HepG2 (cell line): ENCODE results near the gene TMEFF1. TPM values are rescaled to one million over a fixed set of nuclear protein-coding genes. Genes with fewer than 3 reads are reported as not detected.
A peak's percentile ranks its signal among the peaks of the same experiment; 100 is the strongest.

Experiments
- ATAC-seq: fragments of 200-7000 bp; cut with Tn5 transposase; 3 replicates; pipeline ENCODE4 v1.9.1; 2020; ENCODE audit warnings: mild to moderate bottlenecking, moderate library complexity
- BruUV-seq: library from RNA; stranded (reverse); fragments of 400-500 nt; replicated peaks from 2 replicates; lab custom pipeline; 2021; lab: Mats Ljungman, UMichigan
- CTCF ChIA-PET: fragments of 300-600 bp; formaldehyde crosslinking; extraction: SDS; loops from one replicate; lab custom pipeline; 2021; ENCODE audit warnings: low total read pairs, inconsistent platforms, low intra/inter-chr PET ratio; lab: Yijun Ruan, JAX
- POLR2A ChIA-PET: fragments of 350-600 bp; sonication (Branson Sonifier 250); formaldehyde crosslinking; loops from one replicate; lab custom pipeline; 2020; ENCODE audit warnings: antibody characterized with exemption, inconsistent platforms; lab: Yijun Ruan, JAX
- DNase-seq: peaks from one replicate; pipeline ENCODE4 v3.0.0-alpha.2; 2015; ENCODE audit warnings: low spot score
- FAIRE-seq: peaks from 3 replicates; lab custom pipeline; 2011; peaks lifted over from hg19 to GRCh38; lab: Jason Lieb, UNC
- H2AFZ ChIP-seq: one replicate; pipeline ENCODE4 v1.6.1; 2011; ENCODE audit warnings: low read length, inconsistent platforms
- H3K27ac ChIP-seq: fragments of 300-600 bp; 3 replicates; pipeline ENCODE4 v1.8.0; 2011; ENCODE audit warnings: mixed run types, mild to moderate bottlenecking, mixed read lengths, low read length, inconsistent platforms; ENCODE audit not compliant: insufficient read depth; ENCODE audit errors: extremely low read length
- H3K27me3 ChIP-seq, 2 experiments: fragments of 200-600 bp in 1 of 2; 2 replicates in 1 of 2; 3 replicates in 1 of 2; pipeline versions ENCODE4 v1.6.0 to v1.8.0; 2011; ENCODE audit warnings: low read length in 2 of 2, mild to moderate bottlenecking in 2 of 2, moderate library complexity in 2 of 2, inconsistent platforms in 1 of 2; ENCODE audit not compliant: insufficient read depth in 2 of 2, control insufficient read depth in 1 of 2
- H3K36me3 ChIP-seq, 2 experiments: fragments of 200-600 bp in 1 of 2; replicated peaks in 1 of 2; 2 replicates in 1 of 2; 3 replicates in 1 of 2; pipeline versions ENCODE4 v1.5.1 to v1.8.0; 2011; ENCODE audit warnings: low read length in 2 of 2, inconsistent platforms in 1 of 2; ENCODE audit not compliant: insufficient read depth in 2 of 2, control insufficient read depth in 1 of 2
- H3K4me1 ChIP-seq: 2 replicates; pipeline ENCODE4 v1.5.1; 2012; ENCODE audit warnings: low read length, inconsistent platforms; ENCODE audit not compliant: insufficient read depth
- H3K4me2 ChIP-seq: 2 replicates; pipeline ENCODE4 v1.6.0; 2011; ENCODE audit warnings: low read depth, low read length, inconsistent platforms
- H3K4me3 ChIP-seq, 3 experiments: fragments of 200-600 bp in 1 of 3; sonication (generic), shearing (Covaris generic) in 1 of 3; replicated peaks in 1 of 3; 2 replicates each; pipeline ENCODE4 v1.5.1; 2011 to 2016; ENCODE audit warnings: low read length in 3 of 3, inconsistent platforms in 2 of 3, low read depth in 2 of 3, mild to moderate bottlenecking in 2 of 3, control low read depth in 1 of 3, mixed read lengths in 1 of 3; ENCODE audit not compliant: insufficient read depth in 1 of 3
- H3K79me2 ChIP-seq: one replicate; pipeline ENCODE4 v1.6.1; 2011; ENCODE audit warnings: low read length, inconsistent platforms; ENCODE audit not compliant: insufficient read depth
- H3K9ac ChIP-seq: 2 replicates; pipeline ENCODE4 v1.6.0; 2011; ENCODE audit warnings: mild to moderate bottlenecking, low read depth, low read length, inconsistent platforms; ENCODE audit not compliant: insufficient read depth
- H3K9me3 ChIP-seq: 2 replicates; pipeline ENCODE4 v1.5.1; 2012; ENCODE audit warnings: mild to moderate bottlenecking, low read length
- H4K20me1 ChIP-seq: 2 replicates; pipeline ENCODE4 v1.6.0; 2011; ENCODE audit warnings: inconsistent platforms, mild to moderate bottlenecking, low read length, moderate library complexity; ENCODE audit not compliant: insufficient read depth
- BCL6 ChIP-seq: IDR thresholded peaks from 2 replicates; pipeline ENCODE4 v1.6.1; 2016; ENCODE audit warnings: missing genetic modification reagents, missing compliant biosample characterization
- CREB3 ChIP-seq: sonication (generic); formaldehyde crosslinking; IDR thresholded peaks from 2 replicates; pipeline ENCODE4 v1.5.0; 2020; ENCODE audit warnings: missing genetic modification reagents
- HNF1B ChIP-seq: sonication (generic); formaldehyde crosslinking; IDR thresholded peaks from 2 replicates; pipeline ENCODE4 v1.5.1; 2020; ENCODE audit warnings: mild to moderate bottlenecking, moderate library complexity, missing genetic modification reagents
- SKI ChIP-seq: fragments of 450-650 bp; IDR thresholded peaks from one replicate; pipeline ENCODE4 v1.6.1; 2018; ENCODE audit warnings: mild to moderate bottlenecking; ENCODE audit not compliant: partially characterized antibody
- ZNF556 ChIP-seq: sonication (generic); formaldehyde crosslinking; IDR thresholded peaks from 2 replicates; pipeline ENCODE4 v1.4.0; 2020; ENCODE audit warnings: mild to moderate bottlenecking, missing genetic modification reagents, borderline replicate concordance
- WGBS: methylation state at CpG from one replicate; pipeline ENCODE4 v1.1.6; 2017; ENCODE audit warnings: low lambda C conversion rate; 5-methylcytosine and 5-hydroxymethylcytosine counted together
- in situ Hi-C: cut with HindIII; loops from 2 replicates; pipeline ENCODE4 v1.10.0; 2017; ENCODE audit warnings: low pct_unique_long_range_greater_than_20kb; ENCODE audit not compliant: extremely low pct_ligation_motif_present
- intact Hi-C: fragments of 100-400 bp; cut with micrococcal nuclease; formaldehyde crosslinking; loops from one replicate; pipeline ENCODE4 v1.10.0; 2022; ENCODE audit not compliant: unreplicated experiment
- polyA plus RNA-seq, 8 experiments: library from polyadenylated mRNA; depleted of rRNA in 3 of 8; stranded (reverse) in 7 of 8; unstranded in 1 of 8; fragments of >200 nt; fragmentation: Illumina TruSeq in 4 of 8; extraction: Trizol in 4 of 8; gene quantifications; 2 replicates each; pipeline versions ENCODE4 v1.2.1 to v1.2.3, GENCODE V29; 2011 to 2016; ENCODE audit warnings: low read depth in 4 of 8, missing spikeins in 1 of 8, mixed read lengths in 1 of 8; ENCODE audit not compliant: insufficient read depth in 1 of 8
- total RNA-seq, 5 experiments: library from RNA; depleted of rRNA; stranded (reverse); fragments of >200 nt; fragmentation: Illumina TruSeq; extraction: Trizol; gene quantifications; 2 replicates each; pipeline ENCODE4 v1.2.3, GENCODE V29; 2016; ENCODE audit warnings: low read depth in 1 of 5
- TF ChIP-seq, protein P1 (sequence below): sonication (generic); formaldehyde crosslinking; IDR thresholded peaks from 2 replicates; pipeline ENCODE4 v1.9.0; 2021; ENCODE audit warnings: mild to moderate bottlenecking, missing genetic modification reagents
- TF ChIP-seq, protein P2 (sequence below): sonication (generic); formaldehyde crosslinking; IDR thresholded peaks from 2 replicates; pipeline ENCODE4 v1.4.0; 2020; ENCODE audit warnings: missing genetic modification reagents, borderline replicate concordance
- TF ChIP-seq, protein P3 (sequence below): sonication (generic); formaldehyde crosslinking; IDR thresholded peaks from 2 replicates; pipeline ENCODE4 v1.4.0; 2020; ENCODE audit warnings: low read depth, mild to moderate bottlenecking, missing genetic modification reagents

Gene TMEFF1
- total and polyA plus RNA-seq, 2 of the 13 experiments (the other 11 are each of a cell fraction or from before 2014, with no cell fraction given) = 0.87 to 1.9 TPM

GRCh38 chr9:100465274-100465673 lies 7.7 kb upstream of the TMEFF1 start:
- 5% methylated on average over 2 of the region's 2 CpGs for WGBS
- BruUV-seq = no TSS peak
- peak; percentile 36 for FAIRE-seq
- Histone ChIP-seq H3K79me2 (no peaks in the 10 kb centered on the region), H3K4me2 (peak overlapping the region; percentile 32), H2AFZ (no peak overlapping the region), H3K9ac (0 out of 2 replicates have a peak overlapping the region, but pooled peaks have one; percentile 27), H3K9me3 (no peaks in the 10 kb centered on the region), H3K27me3 (no peaks in the 10 kb centered on the region), H4K20me1 (no peaks in the 10 kb centered on the region), H3K4me3 (no peak overlapping the region), H3K27ac (peak overlapping the region; percentile 59), H3K36me3 (no peaks in the 10 kb centered on the region), H3K4me1 (peaks cover 38% of the 10 kb centered on the region)
- in situ Hi-C loops (no loop called here), intact Hi-C loops (no loop called here)
- ChIA-PET CTCF (no interaction called here), POLR2A (interaction anchor here (1.4 kb wide), 1 partner anchor 113 kb away, joined by 3 read pairs; the partner anchor contains the start of gene TEX10)
- DNase-seq = peak; percentile 81
- peak; percentile 85 for ATAC-seq
- TF ChIP-seq HNF1B (CRISPR knock-in tag) (no peak), CREB3 (CRISPR knock-in tag) (no peak), ZNF556 (no peak), BCL6 (CRISPR knock-in tag) (no peak), SKI (no peak)
- TF ChIP-seq, protein P1, sequence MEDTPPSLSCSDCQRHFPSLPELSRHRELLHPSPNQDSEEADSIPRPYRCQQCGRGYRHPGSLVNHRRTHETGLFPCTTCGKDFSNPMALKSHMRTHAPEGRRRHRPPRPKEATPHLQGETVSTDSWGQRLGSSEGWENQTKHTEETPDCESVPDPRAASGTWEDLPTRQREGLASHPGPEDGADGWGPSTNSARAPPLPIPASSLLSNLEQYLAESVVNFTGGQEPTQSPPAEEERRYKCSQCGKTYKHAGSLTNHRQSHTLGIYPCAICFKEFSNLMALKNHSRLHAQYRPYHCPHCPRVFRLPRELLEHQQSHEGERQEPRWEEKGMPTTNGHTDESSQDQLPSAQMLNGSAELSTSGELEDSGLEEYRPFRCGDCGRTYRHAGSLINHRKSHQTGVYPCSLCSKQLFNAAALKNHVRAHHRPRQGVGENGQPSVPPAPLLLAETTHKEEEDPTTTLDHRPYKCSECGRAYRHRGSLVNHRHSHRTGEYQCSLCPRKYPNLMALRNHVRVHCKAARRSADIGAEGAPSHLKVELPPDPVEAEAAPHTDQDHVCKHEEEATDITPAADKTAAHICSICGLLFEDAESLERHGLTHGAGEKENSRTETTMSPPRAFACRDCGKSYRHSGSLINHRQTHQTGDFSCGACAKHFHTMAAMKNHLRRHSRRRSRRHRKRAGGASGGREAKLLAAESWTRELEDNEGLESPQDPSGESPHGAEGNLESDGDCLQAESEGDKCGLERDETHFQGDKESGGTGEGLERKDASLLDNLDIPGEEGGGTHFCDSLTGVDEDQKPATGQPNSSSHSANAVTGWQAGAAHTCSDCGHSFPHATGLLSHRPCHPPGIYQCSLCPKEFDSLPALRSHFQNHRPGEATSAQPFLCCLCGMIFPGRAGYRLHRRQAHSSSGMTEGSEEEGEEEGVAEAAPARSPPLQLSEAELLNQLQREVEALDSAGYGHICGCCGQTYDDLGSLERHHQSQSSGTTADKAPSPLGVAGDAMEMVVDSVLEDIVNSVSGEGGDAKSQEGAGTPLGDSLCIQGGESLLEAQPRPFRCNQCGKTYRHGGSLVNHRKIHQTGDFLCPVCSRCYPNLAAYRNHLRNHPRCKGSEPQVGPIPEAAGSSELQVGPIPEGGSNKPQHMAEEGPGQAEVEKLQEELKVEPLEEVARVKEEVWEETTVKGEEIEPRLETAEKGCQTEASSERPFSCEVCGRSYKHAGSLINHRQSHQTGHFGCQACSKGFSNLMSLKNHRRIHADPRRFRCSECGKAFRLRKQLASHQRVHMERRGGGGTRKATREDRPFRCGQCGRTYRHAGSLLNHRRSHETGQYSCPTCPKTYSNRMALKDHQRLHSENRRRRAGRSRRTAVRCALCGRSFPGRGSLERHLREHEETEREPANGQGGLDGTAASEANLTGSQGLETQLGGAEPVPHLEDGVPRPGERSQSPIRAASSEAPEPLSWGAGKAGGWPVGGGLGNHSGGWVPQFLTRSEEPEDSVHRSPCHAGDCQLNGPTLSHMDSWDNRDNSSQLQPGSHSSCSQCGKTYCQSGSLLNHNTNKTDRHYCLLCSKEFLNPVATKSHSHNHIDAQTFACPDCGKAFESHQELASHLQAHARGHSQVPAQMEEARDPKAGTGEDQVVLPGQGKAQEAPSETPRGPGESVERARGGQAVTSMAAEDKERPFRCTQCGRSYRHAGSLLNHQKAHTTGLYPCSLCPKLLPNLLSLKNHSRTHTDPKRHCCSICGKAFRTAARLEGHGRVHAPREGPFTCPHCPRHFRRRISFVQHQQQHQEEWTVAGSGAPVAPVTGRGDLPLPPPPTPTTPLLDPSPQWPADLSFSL (CRISPR knock-in tag) = no peak
- TF ChIP-seq, protein P2, sequence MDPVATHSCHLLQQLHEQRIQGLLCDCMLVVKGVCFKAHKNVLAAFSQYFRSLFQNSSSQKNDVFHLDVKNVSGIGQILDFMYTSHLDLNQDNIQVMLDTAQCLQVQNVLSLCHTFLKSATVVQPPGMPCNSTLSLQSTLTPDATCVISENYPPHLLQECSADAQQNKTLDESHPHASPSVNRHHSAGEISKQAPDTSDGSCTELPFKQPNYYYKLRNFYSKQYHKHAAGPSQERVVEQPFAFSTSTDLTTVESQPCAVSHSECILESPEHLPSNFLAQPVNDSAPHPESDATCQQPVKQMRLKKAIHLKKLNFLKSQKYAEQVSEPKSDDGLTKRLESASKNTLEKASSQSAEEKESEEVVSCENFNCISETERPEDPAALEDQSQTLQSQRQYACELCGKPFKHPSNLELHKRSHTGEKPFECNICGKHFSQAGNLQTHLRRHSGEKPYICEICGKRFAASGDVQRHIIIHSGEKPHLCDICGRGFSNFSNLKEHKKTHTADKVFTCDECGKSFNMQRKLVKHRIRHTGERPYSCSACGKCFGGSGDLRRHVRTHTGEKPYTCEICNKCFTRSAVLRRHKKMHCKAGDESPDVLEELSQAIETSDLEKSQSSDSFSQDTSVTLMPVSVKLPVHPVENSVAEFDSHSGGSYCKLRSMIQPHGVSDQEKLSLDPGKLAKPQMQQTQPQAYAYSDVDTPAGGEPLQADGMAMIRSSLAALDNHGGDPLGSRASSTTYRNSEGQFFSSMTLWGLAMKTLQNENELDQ (CRISPR knock-in tag) = no peak
- TF ChIP-seq, protein P3, sequence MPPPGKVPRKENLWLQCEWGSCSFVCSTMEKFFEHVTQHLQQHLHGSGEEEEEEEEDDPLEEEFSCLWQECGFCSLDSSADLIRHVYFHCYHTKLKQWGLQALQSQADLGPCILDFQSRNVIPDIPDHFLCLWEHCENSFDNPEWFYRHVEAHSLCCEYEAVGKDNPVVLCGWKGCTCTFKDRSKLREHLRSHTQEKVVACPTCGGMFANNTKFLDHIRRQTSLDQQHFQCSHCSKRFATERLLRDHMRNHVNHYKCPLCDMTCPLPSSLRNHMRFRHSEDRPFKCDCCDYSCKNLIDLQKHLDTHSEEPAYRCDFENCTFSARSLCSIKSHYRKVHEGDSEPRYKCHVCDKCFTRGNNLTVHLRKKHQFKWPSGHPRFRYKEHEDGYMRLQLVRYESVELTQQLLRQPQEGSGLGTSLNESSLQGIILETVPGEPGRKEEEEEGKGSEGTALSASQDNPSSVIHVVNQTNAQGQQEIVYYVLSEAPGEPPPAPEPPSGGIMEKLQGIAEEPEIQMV (CRISPR knock-in tag) = no peak
